K562 (cell line): ENCODE results near the gene ATP10B. TPM values are rescaled to one million over a fixed set of nuclear protein-coding genes. Genes with fewer than 3 reads are reported as not detected.

Experiments
- ATAC-seq: fragments of 200-7000 bp; cut with Tn5 transposase; 3 replicates; pipeline ENCODE4 v1.9.1; 2020; ENCODE audit warnings: moderate library complexity
- BruUV-seq: library from RNA; stranded (reverse); fragments of 400-500 nt; replicated peaks from 2 replicates; lab custom pipeline; 2021; lab: Mats Ljungman, UMichigan
- CTCF ChIA-PET: fragments of 300-600 bp; formaldehyde crosslinking; extraction: SDS; loops from one replicate; lab custom pipeline; 2021; ENCODE audit warnings: low intra/inter-chr PET ratio; lab: Yijun Ruan, JAX
- POLR2A ChIA-PET: fragments of 300-600, 350-650 bp; sonication (Branson Sonifier 250); formaldehyde crosslinking; extraction: SDS; loops from one replicate; lab custom pipeline; 2021; ENCODE audit warnings: antibody characterized with exemption, inconsistent platforms; lab: Yijun Ruan, JAX
- DNase-seq, 4 experiments: peaks; one replicate each; pipeline versions ENCODE4 v3.0.0 to v3.0.0-alpha.2; 2011 to 2018; ENCODE audit warnings: low spot score in 3 of 4, mixed read lengths in 3 of 4; ENCODE audit errors: extremely low read depth in 1 of 4
- FAIRE-seq: peaks from 2 replicates; lab custom pipeline; 2011; peaks lifted over from hg19 to GRCh38; lab: Jason Lieb, UNC
- H2AFZ ChIP-seq: 2 replicates; pipeline ENCODE4 v1.6.0; 2011; ENCODE audit warnings: low read depth, low read length, control low read depth, inconsistent platforms
- H3K27ac ChIP-seq: fragments of 200-600 bp; 3 replicates; pipeline ENCODE4 v1.8.0; 2011; ENCODE audit warnings: low read depth, mild to moderate bottlenecking, control low read depth, inconsistent platforms, low read length, moderate library complexity, mixed read lengths; ENCODE audit errors: extremely low read depth
- H3K27me3 ChIP-seq, 2 experiments: fragments of 300-600 bp in 1 of 2; 2 replicates in 1 of 2; 3 replicates in 1 of 2; pipeline versions ENCODE4 v1.6.0 to v1.8.0; 2011; ENCODE audit warnings: inconsistent platforms in 2 of 2, low read length in 2 of 2, mild to moderate bottlenecking in 1 of 2, mixed read lengths in 1 of 2, moderate library complexity in 1 of 2; ENCODE audit not compliant: control insufficient read depth in 2 of 2, insufficient read depth in 2 of 2
- H3K36me3 ChIP-seq: fragments of 300-600 bp; 3 replicates; pipeline ENCODE4 v1.8.0; 2011; ENCODE audit warnings: mild to moderate bottlenecking, low read length, inconsistent platforms; ENCODE audit not compliant: control insufficient read depth, insufficient read depth
- H3K4me1 ChIP-seq, 2 experiments: fragments of 200-600 bp in 1 of 2; replicated peaks in 1 of 2; 2 replicates in 1 of 2; 3 replicates in 1 of 2; pipeline versions ENCODE4 v1.5.1 to v1.8.0; 2011; ENCODE audit warnings: inconsistent platforms in 2 of 2, low read length in 2 of 2, mild to moderate bottlenecking in 1 of 2, mixed read lengths in 1 of 2, moderate library complexity in 1 of 2; ENCODE audit not compliant: control insufficient read depth in 2 of 2, insufficient read depth in 2 of 2
- H3K4me2 ChIP-seq: 2 replicates; pipeline ENCODE4 v1.6.1; 2011; ENCODE audit warnings: low read length, control low read depth, inconsistent platforms, mixed read lengths; ENCODE audit not compliant: insufficient read depth
- H3K4me3 ChIP-seq: fragments of 200-600 bp; sonication (generic), shearing (Covaris generic); 2 replicates; pipeline ENCODE4 v1.5.1; 2016; ENCODE audit warnings: control low read depth, inconsistent platforms
- H3K79me2 ChIP-seq: fragments of 200-600 bp; 3 replicates; pipeline ENCODE4 v1.8.0; 2011; ENCODE audit warnings: low read length, inconsistent platforms; ENCODE audit not compliant: control insufficient read depth, insufficient read depth
- H3K9ac ChIP-seq, 2 experiments: 2 replicates each; pipeline versions ENCODE4 v1.6.0 to v1.6.1; 2011; ENCODE audit warnings: low read depth in 2 of 2, low read length in 2 of 2, control low read depth in 1 of 2, inconsistent platforms in 1 of 2, mild to moderate bottlenecking in 1 of 2, mixed read lengths in 1 of 2; ENCODE audit not compliant: insufficient read depth in 1 of 2
- H3K9me1 ChIP-seq: one replicate; pipeline ENCODE4 v1.6.0; 2011; ENCODE audit warnings: inconsistent platforms, mild to moderate bottlenecking, low read length, moderate library complexity; ENCODE audit not compliant: control insufficient read depth, insufficient read depth
- H3K9me3 ChIP-seq: replicated peaks from 2 replicates; pipeline ENCODE4 v1.5.1; 2011; ENCODE audit warnings: low read depth, low read length, inconsistent platforms; ENCODE audit not compliant: control insufficient read depth, insufficient read depth
- H4K20me1 ChIP-seq: replicated peaks from 2 replicates; pipeline ENCODE4 v1.6.1; 2011; ENCODE audit warnings: low read length, inconsistent platforms, mixed read lengths; ENCODE audit not compliant: control insufficient read depth, insufficient read depth
- BRD9 ChIP-seq: fragments of 450-650 bp; IDR thresholded peaks from 2 replicates; pipeline ENCODE4 v1.6.1; 2018; ENCODE audit warnings: low read depth; ENCODE audit not compliant: partially characterized antibody
- CBFA2T2 ChIP-seq: fragments of 450-650 bp; conservative IDR thresholded peaks from 2 replicates; pipeline ENCODE4 v1.6.1; 2017; ENCODE audit warnings: mild to moderate bottlenecking
- CHD4 ChIP-seq: fragments of 200-600 bp; sonication (generic); IDR thresholded peaks from 3 replicates; pipeline ENCODE4 v1.6.1; 2012; ENCODE audit warnings: low read depth, mild to moderate bottlenecking, mixed read lengths, low read length, inconsistent platforms; ENCODE audit not compliant: insufficient read depth, insufficient replicate concordance, poor library complexity, severe bottlenecking
- FOSL1 ChIP-seq: fragments of 200-800 bp; sonication (Bioruptor generic); conservative IDR thresholded peaks from 2 replicates; pipeline ENCODE4 v1.6.1; 2016; ENCODE audit warnings: missing genetic modification characterization, missing compliant biosample characterization
- FOXJ3 ChIP-seq: sonication (generic); formaldehyde crosslinking; IDR thresholded peaks from 2 replicates; pipeline ENCODE4 v1.4.0; 2020; ENCODE audit warnings: mild to moderate bottlenecking, missing genetic modification reagents
- KLF13 ChIP-seq: fragments of 450-650 bp; IDR thresholded peaks from 2 replicates; pipeline ENCODE4 v1.6.1; 2016; ENCODE audit warnings: missing genetic modification characterization, low read depth, mild to moderate bottlenecking, missing compliant biosample characterization, moderate library complexity, borderline replicate concordance
- NEUROD1 ChIP-seq: fragments of 150-350 bp; IDR thresholded peaks from 2 replicates; pipeline ENCODE4 v1.6.1; 2014; ENCODE audit warnings: borderline replicate concordance, low read length, low read depth; ENCODE audit not compliant: partially characterized antibody
- NFIX ChIP-seq: fragments of 250-450 bp; sonication (Bioruptor Pico); IDR thresholded peaks from 2 replicates; pipeline ENCODE4 v1.4.0; 2020; ENCODE audit warnings: low read depth, mild to moderate bottlenecking, moderate library complexity
- RBM39 ChIP-seq: fragments of 200-400 bp; formaldehyde crosslinking; optimal IDR thresholded peaks from 2 replicates; pipeline ENCODE3; 2018; ENCODE audit warnings: low read depth, low read length
- TBL1XR1 ChIP-seq, 2 experiments: IDR thresholded peaks; 2 replicates each; pipeline ENCODE4 v1.6.1; 2012; ENCODE audit warnings: improper control_type of control experiment in 2 of 2, low read length in 2 of 2, mild to moderate bottlenecking in 1 of 2
- TCFL5 ChIP-seq: fragments of 250-450 bp; sonication (Bioruptor Pico); conservative IDR thresholded peaks from 2 replicates; pipeline ENCODE4 v1.6.1; 2021; ENCODE audit warnings: mild to moderate bottlenecking, moderate library complexity, matching md5 sums
- TFAM ChIP-seq: fragments of 250-450 bp; sonication (Bioruptor Pico); conservative IDR thresholded peaks from 2 replicates; pipeline ENCODE4 v1.5.0; 2021; ENCODE audit warnings: mild to moderate bottlenecking, moderate library complexity
- ZKSCAN1 ChIP-seq: fragments of 150-350 bp; IDR thresholded peaks from 2 replicates; pipeline ENCODE4 v1.6.1; 2016; ENCODE audit warnings: low read depth, low read length
- ZNF253 ChIP-seq: fragments of 250-450 bp; sonication (Bioruptor Pico); conservative IDR thresholded peaks from 2 replicates; pipeline ENCODE4 v1.6.1; 2021; ENCODE audit warnings: mild to moderate bottlenecking
- WGBS: fragments of 100-300 bp; shearing (Covaris generic); methylation state at CpG from one replicate; pipeline ENCODE4 v1.1.6; 2016; ENCODE audit warnings: low coverage, mixed read lengths; ENCODE audit not compliant: insufficient coverage; ENCODE audit errors: missing lambda C conversion rate; 5-methylcytosine and 5-hydroxymethylcytosine counted together
- in situ Hi-C: fragments of 300-500 bp; cut with MboI; formaldehyde crosslinking; loops from 4 replicates; pipeline ENCODE4 v1.15.0; 2018; ENCODE audit warnings: inconsistent platforms, mixed read lengths
- intact Hi-C: fragments of 100-400 bp; cut with micrococcal nuclease; formaldehyde crosslinking; loops from 2 replicates; pipeline ENCODE4 v1.14.2; 2022
- polyA plus RNA-seq, 8 experiments: library from polyadenylated mRNA; depleted of rRNA in 4 of 8; stranded (reverse) in 5 of 8; unstranded in 3 of 8; fragments of >200 nt; fragmentation: Nextera tagmentation in 2 of 8; fragmentation: Illumina TruSeq in 1 of 8; extraction: Ambion mirVana in 2 of 8; extraction: Trizol in 1 of 8; gene quantifications; 2 replicates each; pipeline versions ENCODE4 v1.2.1 to v1.2.3, GENCODE V29; 2011 to 2014; ENCODE audit warnings: inconsistent platforms in 1 of 8, missing spikeins in 1 of 8
- total RNA-seq, 7 experiments: library from RNA; depleted of rRNA in 6 of 7; stranded (reverse); fragments of >200 nt in 6 of 7; fragmentation: Illumina TruSeq in 2 of 7; extraction: Trizol in 2 of 7; gene quantifications; 2 replicates each; pipeline versions ENCODE4 v1.2.1 to v1.2.3, GENCODE V29; 2011 to 2021; ENCODE audit warnings: low replicate concordance in 1 of 7
- TF ChIP-seq, protein P1 (sequence below): fragments of 200-800 bp; sonication (Bioruptor generic); IDR thresholded peaks from 2 replicates; pipeline ENCODE4 v1.6.1; 2016; ENCODE audit warnings: missing genetic modification characterization, missing compliant biosample characterization
- TF ChIP-seq, protein P2 (sequence below): fragments of 250-450 bp; sonication (Bioruptor Pico); IDR thresholded peaks from 2 replicates; pipeline ENCODE4 v1.4.0; 2020; ENCODE audit warnings: mild to moderate bottlenecking, moderate library complexity

ATP10B gene
- total and polyA plus RNA-seq, 9 of the 15 experiments (the other 6 are each of a cell fraction or from before 2014, with no cell fraction given) = 0.04 TPM; not detected in 8

DNA sequence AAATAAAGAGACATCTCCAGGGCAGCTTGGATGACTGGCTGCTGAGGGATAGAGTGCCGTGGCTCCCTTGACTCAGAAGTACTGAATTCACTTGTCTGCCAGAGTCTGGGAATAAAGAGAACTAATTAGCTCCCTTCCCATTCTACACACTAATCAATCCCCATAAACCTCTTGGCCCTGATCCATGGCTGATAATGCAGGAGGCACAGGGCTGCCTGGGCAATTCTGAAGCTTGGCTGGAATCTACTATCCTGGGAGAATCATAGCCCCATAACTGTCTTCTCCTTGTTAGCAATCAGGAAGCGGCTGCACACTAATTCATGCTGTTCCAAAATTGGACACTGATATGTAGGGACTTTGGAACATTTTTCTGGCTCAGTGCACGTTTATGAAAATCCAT lies 232.6 kb downstream of the ATP10B start:
- Histone ChIP-seq H4K20me1 (no peaks in the 10 kb centered on the region), H3K9me3 (no peaks in the 10 kb centered on the region), H3K9ac (no peak overlapping the region), H3K4me3 (no peak overlapping the region), H3K4me1 (no peaks in the 10 kb centered on the region), H3K79me2 (no peaks in the 10 kb centered on the region), H3K36me3 (no peaks in the 10 kb centered on the region), H3K4me2 (no peak overlapping the region), H2AFZ (no peak overlapping the region), H3K9me1 (no peaks in the 10 kb centered on the region), H3K27me3 (no peaks in the 10 kb centered on the region), H3K27ac (no peak overlapping the region)
- DNase-seq = no peak
- CTCF ChIA-PET = no interaction called here
- WGBS = 0% methylated on average over 3 of the region's 3 CpGs
- in situ Hi-C loops (no loop called here), intact Hi-C loops (no loop called here)
- TF ChIP-seq ZNF253 (CRISPR knock-in tag) = no peak
- no peak for TF ChIP-seq BRD9
- no peak for TF ChIP-seq RBM39
- TF ChIP-seq NEUROD1 = no peak
- TF ChIP-seq, protein P1, sequence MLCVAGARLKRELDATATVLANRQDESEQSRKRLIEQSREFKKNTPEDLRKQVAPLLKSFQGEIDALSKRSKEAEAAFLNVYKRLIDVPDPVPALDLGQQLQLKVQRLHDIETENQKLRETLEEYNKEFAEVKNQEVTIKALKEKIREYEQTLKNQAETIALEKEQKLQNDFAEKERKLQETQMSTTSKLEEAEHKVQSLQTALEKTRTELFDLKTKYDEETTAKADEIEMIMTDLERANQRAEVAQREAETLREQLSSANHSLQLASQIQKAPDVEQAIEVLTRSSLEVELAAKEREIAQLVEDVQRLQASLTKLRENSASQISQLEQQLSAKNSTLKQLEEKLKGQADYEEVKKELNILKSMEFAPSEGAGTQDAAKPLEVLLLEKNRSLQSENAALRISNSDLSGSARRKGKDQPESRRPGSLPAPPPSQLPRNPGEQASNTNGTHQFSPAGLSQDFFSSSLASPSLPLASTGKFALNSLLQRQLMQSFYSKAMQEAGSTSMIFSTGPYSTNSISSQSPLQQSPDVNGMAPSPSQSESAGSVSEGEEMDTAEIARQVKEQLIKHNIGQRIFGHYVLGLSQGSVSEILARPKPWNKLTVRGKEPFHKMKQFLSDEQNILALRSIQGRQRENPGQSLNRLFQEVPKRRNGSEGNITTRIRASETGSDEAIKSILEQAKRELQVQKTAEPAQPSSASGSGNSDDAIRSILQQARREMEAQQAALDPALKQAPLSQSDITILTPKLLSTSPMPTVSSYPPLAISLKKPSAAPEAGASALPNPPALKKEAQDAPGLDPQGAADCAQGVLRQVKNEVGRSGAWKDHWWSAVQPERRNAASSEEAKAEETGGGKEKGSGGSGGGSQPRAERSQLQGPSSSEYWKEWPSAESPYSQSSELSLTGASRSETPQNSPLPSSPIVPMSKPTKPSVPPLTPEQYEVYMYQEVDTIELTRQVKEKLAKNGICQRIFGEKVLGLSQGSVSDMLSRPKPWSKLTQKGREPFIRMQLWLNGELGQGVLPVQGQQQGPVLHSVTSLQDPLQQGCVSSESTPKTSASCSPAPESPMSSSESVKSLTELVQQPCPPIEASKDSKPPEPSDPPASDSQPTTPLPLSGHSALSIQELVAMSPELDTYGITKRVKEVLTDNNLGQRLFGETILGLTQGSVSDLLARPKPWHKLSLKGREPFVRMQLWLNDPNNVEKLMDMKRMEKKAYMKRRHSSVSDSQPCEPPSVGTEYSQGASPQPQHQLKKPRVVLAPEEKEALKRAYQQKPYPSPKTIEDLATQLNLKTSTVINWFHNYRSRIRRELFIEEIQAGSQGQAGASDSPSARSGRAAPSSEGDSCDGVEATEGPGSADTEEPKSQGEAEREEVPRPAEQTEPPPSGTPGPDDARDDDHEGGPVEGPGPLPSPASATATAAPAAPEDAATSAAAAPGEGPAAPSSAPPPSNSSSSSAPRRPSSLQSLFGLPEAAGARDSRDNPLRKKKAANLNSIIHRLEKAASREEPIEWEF = no peak
- TF ChIP-seq, protein P2, sequence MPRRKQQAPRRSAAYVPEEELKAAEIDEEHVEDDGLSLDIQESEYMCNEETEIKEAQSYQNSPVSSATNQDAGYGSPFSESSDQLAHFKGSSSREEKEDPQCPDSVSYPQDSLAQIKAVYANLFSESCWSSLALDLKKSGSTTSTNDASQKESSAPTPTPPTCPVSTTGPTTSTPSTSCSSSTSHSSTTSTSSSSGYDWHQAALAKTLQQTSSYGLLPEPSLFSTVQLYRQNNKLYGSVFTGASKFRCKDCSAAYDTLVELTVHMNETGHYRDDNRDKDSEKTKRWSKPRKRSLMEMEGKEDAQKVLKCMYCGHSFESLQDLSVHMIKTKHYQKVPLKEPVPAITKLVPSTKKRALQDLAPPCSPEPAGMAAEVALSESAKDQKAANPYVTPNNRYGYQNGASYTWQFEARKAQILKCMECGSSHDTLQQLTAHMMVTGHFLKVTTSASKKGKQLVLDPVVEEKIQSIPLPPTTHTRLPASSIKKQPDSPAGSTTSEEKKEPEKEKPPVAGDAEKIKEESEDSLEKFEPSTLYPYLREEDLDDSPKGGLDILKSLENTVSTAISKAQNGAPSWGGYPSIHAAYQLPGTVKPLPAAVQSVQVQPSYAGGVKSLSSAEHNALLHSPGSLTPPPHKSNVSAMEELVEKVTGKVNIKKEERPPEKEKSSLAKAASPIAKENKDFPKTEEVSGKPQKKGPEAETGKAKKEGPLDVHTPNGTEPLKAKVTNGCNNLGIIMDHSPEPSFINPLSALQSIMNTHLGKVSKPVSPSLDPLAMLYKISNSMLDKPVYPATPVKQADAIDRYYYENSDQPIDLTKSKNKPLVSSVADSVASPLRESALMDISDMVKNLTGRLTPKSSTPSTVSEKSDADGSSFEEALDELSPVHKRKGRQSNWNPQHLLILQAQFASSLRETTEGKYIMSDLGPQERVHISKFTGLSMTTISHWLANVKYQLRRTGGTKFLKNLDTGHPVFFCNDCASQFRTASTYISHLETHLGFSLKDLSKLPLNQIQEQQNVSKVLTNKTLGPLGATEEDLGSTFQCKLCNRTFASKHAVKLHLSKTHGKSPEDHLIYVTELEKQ (CRISPR knock-in tag) = no peak
- TF ChIP-seq FOSL1 = no peak
- TF ChIP-seq CHD4 = no peak
- no peak for TF ChIP-seq KLF13 (tag)
- TF ChIP-seq TFAM (CRISPR knock-in tag) = no peak
- no peak for TF ChIP-seq FOXJ3 (CRISPR knock-in tag)
- no peak for TF ChIP-seq TCFL5 (CRISPR knock-in tag)
- no peak for TF ChIP-seq CBFA2T2
- TF ChIP-seq ZKSCAN1 = no peak
- no peak for TF ChIP-seq TBL1XR1 (IDR thresholded peaks at IDR 0.05; ENCODE audit: low read length in 2 of 2)
- no peak for TF ChIP-seq NFIX (CRISPR knock-in tag)
- no TSS peak for BruUV-seq
- no peak for ATAC-seq
- no peak for FAIRE-seq
- POLR2A ChIA-PET = no interaction called here
